ENCODE measurements around the gene PI16.

DNA sequence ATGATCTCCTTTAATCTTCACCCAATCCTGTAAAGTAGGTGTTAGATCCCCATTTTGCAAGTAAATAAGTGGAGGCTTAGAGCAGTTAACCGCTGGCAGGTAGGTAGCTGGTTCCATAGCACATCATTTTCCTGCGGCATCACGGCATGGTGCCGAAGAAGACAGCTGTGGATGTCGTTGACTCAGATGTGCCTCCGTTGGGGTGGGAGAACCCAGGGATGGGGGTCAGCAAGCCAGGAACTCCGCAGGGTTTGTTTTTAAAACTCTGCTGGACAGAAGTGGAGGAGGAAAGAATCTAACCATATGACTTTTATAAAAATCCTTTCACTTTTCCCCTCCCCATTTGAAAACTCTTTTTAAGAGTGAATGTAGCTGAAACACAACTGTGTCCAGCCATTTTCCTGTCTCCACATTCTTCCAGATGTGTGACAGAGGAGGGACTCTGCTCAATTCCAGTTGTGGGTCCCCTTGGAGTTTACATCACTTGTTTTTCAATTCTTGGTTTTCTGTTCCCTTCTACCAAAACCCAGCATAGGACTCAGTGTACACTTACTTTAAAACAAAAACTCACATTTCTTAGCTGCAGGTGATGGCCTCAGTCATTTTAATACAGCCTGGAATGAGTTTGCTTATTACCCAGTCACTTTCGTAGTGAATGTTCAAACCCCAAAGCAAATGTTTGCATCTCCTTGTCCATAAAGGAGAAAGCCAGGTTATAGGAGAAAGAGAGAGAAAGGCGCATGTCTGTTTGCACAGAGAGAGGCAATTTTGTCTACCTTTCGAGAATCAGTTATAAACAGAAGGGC lies 27.6 kb upstream of the PI16 start:
- TF ChIP-seq, protein P1, sequence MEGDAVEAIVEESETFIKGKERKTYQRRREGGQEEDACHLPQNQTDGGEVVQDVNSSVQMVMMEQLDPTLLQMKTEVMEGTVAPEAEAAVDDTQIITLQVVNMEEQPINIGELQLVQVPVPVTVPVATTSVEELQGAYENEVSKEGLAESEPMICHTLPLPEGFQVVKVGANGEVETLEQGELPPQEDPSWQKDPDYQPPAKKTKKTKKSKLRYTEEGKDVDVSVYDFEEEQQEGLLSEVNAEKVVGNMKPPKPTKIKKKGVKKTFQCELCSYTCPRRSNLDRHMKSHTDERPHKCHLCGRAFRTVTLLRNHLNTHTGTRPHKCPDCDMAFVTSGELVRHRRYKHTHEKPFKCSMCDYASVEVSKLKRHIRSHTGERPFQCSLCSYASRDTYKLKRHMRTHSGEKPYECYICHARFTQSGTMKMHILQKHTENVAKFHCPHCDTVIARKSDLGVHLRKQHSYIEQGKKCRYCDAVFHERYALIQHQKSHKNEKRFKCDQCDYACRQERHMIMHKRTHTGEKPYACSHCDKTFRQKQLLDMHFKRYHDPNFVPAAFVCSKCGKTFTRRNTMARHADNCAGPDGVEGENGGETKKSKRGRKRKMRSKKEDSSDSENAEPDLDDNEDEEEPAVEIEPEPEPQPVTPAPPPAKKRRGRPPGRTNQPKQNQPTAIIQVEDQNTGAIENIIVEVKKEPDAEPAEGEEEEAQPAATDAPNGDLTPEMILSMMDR (IDR thresholded peaks at IDR 0.05) = no peak
- no peak for TF ChIP-seq POLR2A (IDR thresholded peaks at IDR 0.05)

Data from esophagus squamous epithelium (tissue), 4 donors.